ENCODE data around the gene ABLIM1. TPM values are rescaled to one million over a fixed set of nuclear protein-coding genes. Genes with fewer than 3 reads are reported as not detected.

Gene ABLIM1
- total and polyA plus RNA-seq, 2 of the 4 experiments (the other 2 are of a cell fraction), result 7.7 to 9.9 TPM

DNA sequence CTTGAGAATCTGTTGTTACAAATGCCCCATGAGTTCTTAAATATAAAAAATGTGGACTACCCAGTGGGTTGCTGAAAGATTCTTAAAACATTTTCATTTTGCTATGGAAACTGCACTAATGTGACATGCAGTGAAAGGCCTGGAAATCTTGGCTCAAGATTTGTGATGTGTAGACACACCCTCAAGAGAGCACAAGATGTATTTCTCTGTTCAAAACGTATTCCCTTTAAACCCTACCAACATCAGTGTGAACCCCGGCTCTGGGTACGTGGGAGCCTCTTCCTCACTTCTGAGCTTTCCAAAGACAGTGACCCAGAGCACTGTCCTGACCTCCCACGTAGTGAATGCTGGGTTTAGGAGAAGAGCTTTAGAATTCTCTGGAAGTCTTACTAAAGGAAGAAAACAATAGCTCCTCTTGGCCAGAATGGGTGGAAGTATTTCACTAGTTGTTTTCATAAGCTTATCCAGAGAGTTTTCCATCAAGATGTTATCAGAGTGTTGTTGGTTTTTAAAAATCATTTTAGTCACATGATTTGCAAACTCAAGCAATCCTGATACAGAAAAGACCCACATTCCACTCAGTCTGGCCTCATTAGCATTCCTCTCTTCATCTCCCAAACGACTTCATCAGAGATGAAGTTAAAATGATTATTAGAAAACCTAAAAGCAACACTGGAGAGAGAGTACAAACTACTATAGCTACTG is 172.2 kb downstream of the ABLIM1 start:
- Histone ChIP-seq H3K56ac (ENCODE audit: extremely low read depth, insufficient read depth, low read length) (no peak overlapping the region), H3K14ac (replicated peaks; ENCODE audit: low read depth, low read length) (no peak overlapping the region), H3K23ac (ENCODE audit: low read depth, low read length) (no peak overlapping the region), H3K18ac (ENCODE audit: low read depth, low read length) (no peak overlapping the region), H4K91ac (ENCODE audit: insufficient read depth, low read depth, low read length) (no peak overlapping the region), H2BK20ac (ENCODE audit: low read depth, low read length) (no peak overlapping the region), H3K27me3 (ENCODE audit: control insufficient read depth, insufficient read depth, low read length) (no peaks in the 10 kb centered on the region; the same call in 1 of the 2 replicates), H2AK9ac (replicated peaks; ENCODE audit: low read depth, low read length, poor library complexity) (no peak overlapping the region), H3K9ac (ENCODE audit: low read depth, low read length) (no peak overlapping the region), H2BK5ac (ENCODE audit: low read depth, low read length, poor library complexity, severe bottlenecking) (no peak overlapping the region), H3K9me3 (ENCODE audit: control insufficient read depth, insufficient read depth, low read length) (peaks cover 4% of the 10 kb centered on the region), H3K4me3 (ENCODE audit: insufficient read depth, low read depth, low read length) (no peak overlapping the region), H2BK15ac (ENCODE audit: low read depth, low read length) (no peak overlapping the region), H2AK5ac (ENCODE audit: low read depth, low read length) (no peak overlapping the region), H3K4me1 (ENCODE audit: control insufficient read depth, insufficient read depth, low read length) (no peaks in the 10 kb centered on the region), H4K5ac (ENCODE audit: low read depth, low read length) (no peak overlapping the region), H3K36me3 (ENCODE audit: control insufficient read depth, insufficient read depth, low read length) (peaks cover 4% of the 10 kb centered on the region; the same call in 1 of the 2 replicates), H3K9me1 (ENCODE audit: insufficient read depth, low read length) (no peaks in the 10 kb centered on the region), H4K20me1 (ENCODE audit: insufficient read depth, low read length) (no peaks in the 10 kb centered on the region), H4K8ac (ENCODE audit: low read depth in 2 of 2, low read length in 2 of 2) (no peak overlapping the region), H3K27ac (ENCODE audit: insufficient read depth, low read length) (no peak overlapping the region), H3K4me2 (ENCODE audit: low read depth, low read length) (no peak overlapping the region), H2AFZ (replicated peaks; ENCODE audit: low read length, poor library complexity) (no peak overlapping the region), H3K4ac (ENCODE audit: low read depth, low read length) (no peak overlapping the region), H3K79me1 (ENCODE audit: low read depth in 1 of 2, low read length in 2 of 2) (no peaks in the 10 kb centered on the region), H2BK120ac (ENCODE audit: low read depth, low read length) (no peak overlapping the region)
- ChIA-PET CTCF (interaction anchor here (0.6 to 0.9 kb wide), 2 partner anchors 28 to 33 kb away, joined by 3 to 4 read pairs; no protein-coding TSS in a partner anchor), POLR2A (ENCODE audit: unreplicated experiment) (no interaction called here)
- intact Hi-C loops (cut with micrococcal nuclease) (no loop called here), in situ Hi-C loops (cut with MboI; ENCODE audit: low sequenced_read_pairs) (no loop called here), dilution Hi-C loops (cut with HindIII; ENCODE audit: low sequenced_read_pairs, unreplicated experiment) (no loop called here)
- TF ChIP-seq RCOR1 (IDR thresholded peaks at IDR 0.05; ENCODE audit: insufficient replicate concordance, low read length) (no peak), MAZ (IDR thresholded peaks at IDR 0.05; ENCODE audit: borderline replicate concordance, low read depth, low read length) (no peak)
- TF ChIP-seq, protein P1, sequence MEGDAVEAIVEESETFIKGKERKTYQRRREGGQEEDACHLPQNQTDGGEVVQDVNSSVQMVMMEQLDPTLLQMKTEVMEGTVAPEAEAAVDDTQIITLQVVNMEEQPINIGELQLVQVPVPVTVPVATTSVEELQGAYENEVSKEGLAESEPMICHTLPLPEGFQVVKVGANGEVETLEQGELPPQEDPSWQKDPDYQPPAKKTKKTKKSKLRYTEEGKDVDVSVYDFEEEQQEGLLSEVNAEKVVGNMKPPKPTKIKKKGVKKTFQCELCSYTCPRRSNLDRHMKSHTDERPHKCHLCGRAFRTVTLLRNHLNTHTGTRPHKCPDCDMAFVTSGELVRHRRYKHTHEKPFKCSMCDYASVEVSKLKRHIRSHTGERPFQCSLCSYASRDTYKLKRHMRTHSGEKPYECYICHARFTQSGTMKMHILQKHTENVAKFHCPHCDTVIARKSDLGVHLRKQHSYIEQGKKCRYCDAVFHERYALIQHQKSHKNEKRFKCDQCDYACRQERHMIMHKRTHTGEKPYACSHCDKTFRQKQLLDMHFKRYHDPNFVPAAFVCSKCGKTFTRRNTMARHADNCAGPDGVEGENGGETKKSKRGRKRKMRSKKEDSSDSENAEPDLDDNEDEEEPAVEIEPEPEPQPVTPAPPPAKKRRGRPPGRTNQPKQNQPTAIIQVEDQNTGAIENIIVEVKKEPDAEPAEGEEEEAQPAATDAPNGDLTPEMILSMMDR (conservative IDR thresholded peaks at IDR 0.05; ENCODE audit: low read depth, low read length), result no peak
- TF ChIP-seq, protein P2, sequence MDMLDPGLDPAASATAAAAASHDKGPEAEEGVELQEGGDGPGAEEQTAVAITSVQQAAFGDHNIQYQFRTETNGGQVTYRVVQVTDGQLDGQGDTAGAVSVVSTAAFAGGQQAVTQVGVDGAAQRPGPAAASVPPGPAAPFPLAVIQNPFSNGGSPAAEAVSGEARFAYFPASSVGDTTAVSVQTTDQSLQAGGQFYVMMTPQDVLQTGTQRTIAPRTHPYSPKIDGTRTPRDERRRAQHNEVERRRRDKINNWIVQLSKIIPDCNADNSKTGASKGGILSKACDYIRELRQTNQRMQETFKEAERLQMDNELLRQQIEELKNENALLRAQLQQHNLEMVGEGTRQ (IDR thresholded peaks at IDR 0.05; ENCODE audit: low read depth, low read length), result no peak
- no TSS peak for BruUV-seq (replicated peaks)
- WGBS, 2 experiments (ENCODE audit: extremely low coverage in 2 of 2, insufficient read length in 1 of 2), result no CpG with 5 or more reads among the region's 5 CpGs
- ATAC-seq (ENCODE audit: low read depth) (no peak), DNase-seq (no peak)

All from IMR-90 (cell line).